ENCODE measurements around the gene LRRC7.

LRRC7 gene

GRCh38 chr1:70156529-70157120 is 588.9 kb downstream of the LRRC7 start:
- no peak for DNase-seq (ENCODE audit: low read depth in 3 of 3, low spot score in 1 of 3)

- no peak for DNase-seq (ENCODE audit: low read depth in 3 of 3, low spot score in 1 of 3)
Observed at GRCh38 chr1:70164350-70164749, 596.6 kb downstream of the LRRC7 start.

GRCh38 chr1:70168283-70168682 is 600.6 kb downstream of the LRRC7 start:
- no peak for DNase-seq (ENCODE audit: low read depth in 3 of 3, low spot score in 1 of 3)

- DNase-seq (ENCODE audit: low read depth in 3 of 3, low spot score in 1 of 3) = no peak
Observed at GRCh38 chr1:70169018-70169839, 601.5 kb downstream of the LRRC7 start.

- DNase-seq (ENCODE audit: low read depth in 3 of 3, low spot score in 1 of 3) = no peak
Observed at GRCh38 chr1:70171512-70171911, 603.8 kb downstream of the LRRC7 start.
